T1000 (cell line): ENCODE results near the gene ZNF275.
"Not testable (repeated sequence)": the region's sequence is repeated elsewhere in the genome, so short reads cannot be mapped to it uniquely, and the experiment has no call there.

Experiments used
- DNase-seq: peaks from one replicate; lab custom pipeline; 2025; ENCODE audit warnings: mixed read lengths; lab: John Stamatoyannopoulos, UW

ZNF275 gene

GRCh38 chrX:153387987-153388721, 54.2 kb downstream of the ZNF275 start:
- no peak for DNase-seq

DNA sequence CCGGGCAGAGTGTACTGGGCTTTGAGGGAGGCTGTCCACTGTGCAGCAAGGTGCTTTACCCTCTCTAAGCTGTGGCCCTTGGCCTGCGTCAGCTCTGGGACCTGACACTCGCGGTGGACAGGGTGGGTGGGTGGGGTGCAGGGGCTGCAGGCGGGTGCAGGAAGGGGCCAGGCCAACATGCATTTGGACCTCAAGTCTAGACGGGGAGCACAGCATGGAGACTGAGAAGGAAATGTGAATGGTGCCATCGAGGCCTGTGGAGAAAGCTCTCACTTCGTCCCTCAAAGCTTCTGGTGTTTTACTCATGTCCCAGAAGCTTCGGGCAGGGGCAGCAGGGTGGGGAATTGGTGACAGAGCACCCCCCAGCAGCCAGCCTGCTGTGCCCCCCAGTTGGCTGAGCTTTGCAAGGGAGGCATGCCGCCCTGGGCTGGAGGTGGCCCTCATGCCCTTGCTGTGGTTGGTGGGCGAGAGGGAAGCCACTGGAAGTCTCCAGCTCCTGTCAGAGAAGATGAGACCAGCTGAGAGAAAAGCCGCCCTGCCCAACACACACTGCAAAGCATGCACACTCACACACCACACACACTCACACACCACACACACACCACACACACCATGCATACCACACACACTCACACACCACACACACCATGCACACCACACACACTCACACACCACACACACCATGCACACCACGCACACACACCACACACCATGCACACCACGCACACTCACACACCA, 54.9 kb downstream of the ZNF275 start:
- no peak for DNase-seq

- not testable (repeated sequence) for DNase-seq
Measured at GRCh38 chrX:153389460-153389768, 55.5 kb downstream of the ZNF275 start.

DNA sequence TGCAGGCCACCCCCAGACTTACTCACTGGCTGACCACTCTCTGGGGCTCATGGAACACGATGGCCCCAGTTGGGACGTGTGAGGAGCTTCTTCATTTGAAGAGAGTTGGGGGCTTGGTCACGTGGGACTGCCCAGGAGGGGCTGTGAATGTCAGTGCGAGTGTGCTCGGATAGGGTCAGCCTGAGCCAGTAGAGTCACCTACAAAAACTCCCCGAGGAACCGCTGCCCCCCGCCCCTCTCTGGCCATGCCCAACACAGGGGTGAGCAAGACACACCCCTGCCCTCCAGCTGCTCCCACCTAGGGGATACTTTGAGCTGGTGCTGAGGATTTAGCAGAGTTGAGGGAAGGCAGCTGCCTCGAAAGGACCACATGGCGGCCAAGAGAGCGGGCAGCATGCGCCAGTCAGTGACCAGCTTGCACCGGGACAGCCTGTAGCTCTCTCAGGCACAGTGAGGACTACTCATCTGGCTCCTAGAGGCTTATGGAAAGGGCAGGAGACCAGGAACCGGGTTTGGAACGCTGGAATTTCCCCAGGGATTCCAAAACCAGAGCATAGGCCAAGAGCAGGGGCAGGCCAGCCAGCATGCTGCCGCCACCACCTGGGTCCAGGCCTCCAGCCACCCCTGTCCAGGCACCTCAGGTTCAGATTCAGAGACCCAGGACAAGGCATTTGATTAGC, 58.8 kb downstream of the ZNF275 start:
- no peak for DNase-seq

- DNase-seq: no peak
Measured at GRCh38 chrX:153394612-153395011, 60.7 kb downstream of the ZNF275 start.

DNA sequence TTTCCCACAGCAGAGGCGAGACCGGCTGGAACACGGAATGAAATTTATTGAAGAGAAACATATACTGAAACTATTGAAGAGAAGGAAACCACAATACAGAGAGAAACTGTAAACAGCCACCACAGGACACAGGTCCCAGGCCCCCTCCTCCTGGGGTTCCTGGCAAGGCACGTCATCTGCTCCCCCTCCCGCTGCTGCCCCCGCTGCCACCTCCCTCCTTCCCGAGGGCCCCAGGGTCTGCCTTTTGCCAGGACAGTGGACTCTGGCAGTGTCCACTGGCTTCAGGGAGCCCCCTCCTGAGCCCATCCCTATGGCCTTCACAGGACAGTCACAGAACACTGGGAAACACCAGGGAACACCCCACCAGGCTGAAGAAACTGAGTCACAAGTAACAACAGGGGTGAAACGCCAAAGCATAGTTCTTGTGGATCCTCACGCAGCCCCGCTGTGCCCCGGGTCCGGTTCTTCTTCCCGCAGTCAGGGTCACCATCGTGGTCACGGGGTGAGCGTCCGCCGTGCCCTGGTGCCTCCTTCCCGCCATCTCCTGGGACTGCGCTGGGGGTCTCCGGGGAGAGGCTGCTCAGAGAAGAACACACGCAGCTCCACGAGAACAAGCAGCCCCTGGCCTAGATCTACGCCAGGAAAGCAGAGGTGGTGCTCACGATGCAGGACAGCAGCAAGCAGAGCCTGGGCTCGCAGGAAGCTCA, 61.8 kb downstream of the ZNF275 start:
- no peak for DNase-seq

DNA sequence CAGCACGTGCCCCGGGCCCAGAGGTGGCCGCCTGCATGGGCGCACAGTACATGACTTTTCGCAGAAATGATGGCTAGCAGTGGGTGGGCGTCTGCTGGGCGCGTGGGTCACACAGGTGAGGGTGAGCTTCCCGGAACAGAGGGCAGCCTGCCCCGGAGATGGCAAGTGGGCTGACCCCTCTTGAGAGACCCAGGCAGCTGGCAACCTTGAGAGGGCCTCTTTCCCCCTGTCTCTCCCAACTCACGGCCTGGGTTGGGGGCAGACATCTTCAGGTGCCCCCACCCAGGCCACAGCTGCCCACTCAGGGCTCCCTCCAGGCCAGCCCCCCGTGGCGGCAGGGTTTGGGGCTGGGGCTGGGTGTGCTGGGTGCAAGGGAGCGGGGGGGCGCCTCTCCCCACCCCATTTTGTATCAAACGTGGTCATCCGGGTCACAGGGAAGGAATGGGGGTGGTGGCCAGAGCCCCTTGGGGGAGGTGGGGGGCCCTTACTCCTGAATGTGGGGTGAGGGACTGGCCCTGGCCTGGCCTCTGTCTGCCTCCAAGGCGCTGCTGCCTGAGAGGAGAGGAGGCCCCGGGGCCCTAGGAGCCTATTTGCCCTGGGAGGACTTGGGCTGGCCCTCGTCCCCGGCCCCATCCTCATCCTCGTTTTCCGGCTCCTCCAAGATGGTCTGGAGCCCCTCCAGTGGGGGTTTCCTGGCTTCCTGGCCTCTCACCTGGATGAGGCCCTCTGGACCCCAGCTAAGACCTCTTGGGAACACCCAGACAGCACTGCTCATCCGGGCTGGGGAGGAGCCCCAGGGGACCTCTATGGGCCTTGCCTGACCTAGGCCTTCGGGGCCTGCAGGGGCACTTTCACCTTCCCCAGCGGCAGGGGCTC, 62.6 kb downstream of the ZNF275 start:
- no peak for DNase-seq

- no peak for DNase-seq
Measured at GRCh38 chrX:153397256-153397960, 63.5 kb downstream of the ZNF275 start.

- no peak for DNase-seq
Measured at GRCh38 chrX:153398275-153398960, 64.5 kb downstream of the ZNF275 start.

- no peak for DNase-seq
Measured at GRCh38 chrX:153400146-153401132, 66.5 kb downstream of the ZNF275 start.

- DNase-seq: no peak
Measured at GRCh38 chrX:153401133-153401764, 67.3 kb downstream of the ZNF275 start, which contains the start of gene PNMA6E. Gene PNMA6E, minus strand, starts transcription at chrX:153401350. Its CDS starts 2,501 bp downstream, at chrX:153398849.
